OCI-LY7 (cell line): ENCODE data around the gene MORN1. TPM values are rescaled to one million over a fixed set of nuclear protein-coding genes. Genes with fewer than 3 reads are reported as not detected.

Source experiments
- BruUV-seq: library from RNA; stranded (reverse); fragments of 400-500 nt; replicated peaks from 2 replicates; lab custom pipeline; 2021; lab: Mats Ljungman, UMichigan
- CTCF ChIA-PET: fragments of 300-600 bp; sonication (Branson Sonifier 250); formaldehyde crosslinking; loops from one replicate; lab custom pipeline; 2022; ENCODE audit warnings: antibody characterized with exemption; ENCODE audit not compliant: unreplicated experiment; lab: Charles Lee
- POLR2A ChIA-PET: fragments of 300-600 bp; sonication (Branson Sonifier 250); formaldehyde crosslinking; loops from one replicate; lab custom pipeline; 2022; ENCODE audit warnings: antibody characterized with exemption; lab: Charles Lee
- DNase-seq: peaks from one replicate; pipeline ENCODE4 v3.0.0-alpha.2; 2015; ENCODE audit warnings: low spot score
- H2AFZ ChIP-seq: fragments of 200-600 bp; sonication (generic), shearing (Covaris generic); 2 replicates; pipeline ENCODE4 v1.6.1; 2014; ENCODE audit warnings: mild to moderate bottlenecking, antibody characterized with exemption, low read length, moderate library complexity
- H3K27ac ChIP-seq: fragments of 200-600 bp; sonication (generic); 2 replicates; pipeline ENCODE4 v1.5.1; 2014; ENCODE audit warnings: mixed run types, low read depth, mild to moderate bottlenecking, moderate library complexity, low read length, inconsistent platforms; ENCODE audit not compliant: poor library complexity, severe bottlenecking
- H3K36me3 ChIP-seq: fragments of 200-600 bp; sonication (generic); 2 replicates; pipeline ENCODE4 v1.6.1; 2014; ENCODE audit warnings: mild to moderate bottlenecking, antibody characterized with exemption, low read length, moderate library complexity, mixed read lengths; ENCODE audit not compliant: insufficient read depth
- H3K4me1 ChIP-seq: fragments of 200-600 bp; sonication (generic); 2 replicates; pipeline ENCODE4 v1.5.1; 2014; ENCODE audit warnings: mild to moderate bottlenecking, low read length; ENCODE audit not compliant: insufficient read depth, poor library complexity, severe bottlenecking
- H3K4me2 ChIP-seq: fragments of 200-600 bp; sonication (generic); 2 replicates; pipeline ENCODE4 v1.6.1; 2014; ENCODE audit warnings: mild to moderate bottlenecking, low read length
- H3K4me3 ChIP-seq: fragments of 200-600 bp; sonication (generic); 2 replicates; pipeline ENCODE4 v1.5.1; 2014; ENCODE audit warnings: mild to moderate bottlenecking, low read depth, low read length; ENCODE audit not compliant: poor library complexity, severe bottlenecking
- H3K79me2 ChIP-seq: fragments of 200-600 bp; sonication (generic); 2 replicates; pipeline ENCODE4 v1.6.1; 2016; ENCODE audit warnings: low read depth, mild to moderate bottlenecking, low read length, moderate library complexity, mixed read lengths; ENCODE audit not compliant: insufficient read depth
- H3K9me2 ChIP-seq: fragments of 200-600 bp; sonication (generic); 2 replicates; pipeline ENCODE4 v1.6.1; 2016; ENCODE audit warnings: mild to moderate bottlenecking, low read length, mixed read lengths; ENCODE audit not compliant: insufficient read depth
- H3K9me3 ChIP-seq: fragments of 200-600 bp; sonication (generic); 2 replicates; pipeline ENCODE4 v1.6.1; 2014; ENCODE audit warnings: mild to moderate bottlenecking, mixed run types, low read length, mixed read lengths
- H4K20me1 ChIP-seq: fragments of 200-600 bp; sonication (generic); 2 replicates; pipeline ENCODE4 v1.6.1; 2014; ENCODE audit warnings: mild to moderate bottlenecking, antibody characterized with exemption, low read length, moderate library complexity, mixed read lengths; ENCODE audit not compliant: insufficient read depth
- EZH2phosphoT487 ChIP-seq: fragments of 200-600 bp; sonication (generic); IDR thresholded peaks from 2 replicates; pipeline ENCODE4 v1.6.1; 2018; ENCODE audit warnings: low read depth, borderline replicate concordance, mild to moderate bottlenecking, mixed run types, antibody characterized with exemption, low read length, moderate library complexity, mixed read lengths
- intact Hi-C: fragments of 100-400 bp; cut with micrococcal nuclease; formaldehyde crosslinking; loops from one replicate; pipeline ENCODE4 v1.10.0; 2022; ENCODE audit not compliant: unreplicated experiment
- total RNA-seq, 2 experiments: library from RNA; depleted of rRNA in 1 of 2; stranded (reverse); fragments of >200 nt in 1 of 2; shearing (Covaris generic) in 1 of 2; gene quantifications; 2 replicates each; pipeline ENCODE4 v1.2.3, GENCODE V29; 2014 to 2022
- TF ChIP-seq, protein P1 (sequence below): fragments of 200-600 bp; sonication (generic); conservative IDR thresholded peaks from 2 replicates; pipeline ENCODE4 v1.5.1; 2014; ENCODE audit warnings: mild to moderate bottlenecking, antibody characterized with exemption, low read length, moderate library complexity, mixed read lengths

The MORN1 gene
- total RNA-seq, 2 experiments from 2014 or later = 13.1 to 29.7 TPM

DNA sequence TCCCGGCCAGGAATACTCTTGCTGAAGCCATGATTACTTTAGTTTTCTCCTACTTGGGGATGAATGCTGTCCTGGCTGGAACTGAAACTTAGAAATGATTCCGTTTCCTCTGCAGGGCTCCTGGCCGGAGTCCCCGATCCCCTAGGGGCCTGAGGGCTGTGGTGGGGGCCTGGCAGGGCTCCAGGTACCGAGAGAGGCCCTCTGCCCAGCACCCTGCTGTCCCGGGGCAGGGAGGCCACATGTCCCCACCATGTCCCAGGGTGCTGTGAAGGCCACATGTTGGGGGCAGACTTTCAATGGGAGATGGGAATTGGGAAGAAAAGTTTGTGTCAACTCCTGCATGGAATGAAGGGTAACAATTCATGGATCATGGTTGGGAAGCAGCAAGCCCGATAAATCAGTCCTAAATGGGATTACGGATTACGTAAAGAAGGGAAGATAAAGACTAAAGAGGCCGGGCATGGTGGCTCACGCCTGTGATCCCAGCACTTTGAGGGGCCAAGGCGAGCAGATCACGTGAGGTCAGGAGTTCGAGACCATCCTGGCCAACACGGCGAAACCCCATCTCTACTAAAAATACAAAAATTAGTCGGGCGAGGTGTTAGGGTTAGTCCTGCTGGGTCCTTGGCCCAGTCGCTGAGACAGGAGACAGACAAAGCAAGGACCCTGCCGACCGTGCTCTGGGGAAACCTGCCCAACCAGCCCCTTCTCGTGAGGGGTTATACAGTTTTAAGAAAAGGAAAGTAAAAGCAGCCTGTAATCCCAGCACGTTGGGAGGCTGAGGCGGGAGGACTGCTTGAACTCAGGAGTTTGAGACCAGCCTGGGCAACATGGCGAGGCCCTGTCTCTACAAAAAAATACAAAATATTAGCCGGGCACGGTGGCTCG, 37.6 kb downstream of the MORN1 start:
- BruUV-seq = no TSS peak
- no peak overlapping the region for H3K4me2 ChIP-seq
- DNase-seq = no peak
- no peak overlapping the region for H2AFZ ChIP-seq
- ChIA-PET POLR2A (no interaction called here), CTCF (no interaction called here)
- H3K9me2 ChIP-seq = no peaks in the 10 kb centered on the region
- intact Hi-C loops = no loop called here
- no peaks in the 10 kb centered on the region for H3K36me3 ChIP-seq
- no peak overlapping the region for H3K27ac ChIP-seq
- H4K20me1 ChIP-seq = no peaks in the 10 kb centered on the region
- H3K4me1 ChIP-seq = no peaks in the 10 kb centered on the region
- TF ChIP-seq EZH2phosphoT487 = no peak
- TF ChIP-seq, protein P1, sequence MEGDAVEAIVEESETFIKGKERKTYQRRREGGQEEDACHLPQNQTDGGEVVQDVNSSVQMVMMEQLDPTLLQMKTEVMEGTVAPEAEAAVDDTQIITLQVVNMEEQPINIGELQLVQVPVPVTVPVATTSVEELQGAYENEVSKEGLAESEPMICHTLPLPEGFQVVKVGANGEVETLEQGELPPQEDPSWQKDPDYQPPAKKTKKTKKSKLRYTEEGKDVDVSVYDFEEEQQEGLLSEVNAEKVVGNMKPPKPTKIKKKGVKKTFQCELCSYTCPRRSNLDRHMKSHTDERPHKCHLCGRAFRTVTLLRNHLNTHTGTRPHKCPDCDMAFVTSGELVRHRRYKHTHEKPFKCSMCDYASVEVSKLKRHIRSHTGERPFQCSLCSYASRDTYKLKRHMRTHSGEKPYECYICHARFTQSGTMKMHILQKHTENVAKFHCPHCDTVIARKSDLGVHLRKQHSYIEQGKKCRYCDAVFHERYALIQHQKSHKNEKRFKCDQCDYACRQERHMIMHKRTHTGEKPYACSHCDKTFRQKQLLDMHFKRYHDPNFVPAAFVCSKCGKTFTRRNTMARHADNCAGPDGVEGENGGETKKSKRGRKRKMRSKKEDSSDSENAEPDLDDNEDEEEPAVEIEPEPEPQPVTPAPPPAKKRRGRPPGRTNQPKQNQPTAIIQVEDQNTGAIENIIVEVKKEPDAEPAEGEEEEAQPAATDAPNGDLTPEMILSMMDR = no peak
- no peak overlapping the region for H3K4me3 ChIP-seq
- H3K9me3 ChIP-seq = no peaks in the 10 kb centered on the region
- H3K79me2 ChIP-seq = no peaks in the 10 kb centered on the region

DNA sequence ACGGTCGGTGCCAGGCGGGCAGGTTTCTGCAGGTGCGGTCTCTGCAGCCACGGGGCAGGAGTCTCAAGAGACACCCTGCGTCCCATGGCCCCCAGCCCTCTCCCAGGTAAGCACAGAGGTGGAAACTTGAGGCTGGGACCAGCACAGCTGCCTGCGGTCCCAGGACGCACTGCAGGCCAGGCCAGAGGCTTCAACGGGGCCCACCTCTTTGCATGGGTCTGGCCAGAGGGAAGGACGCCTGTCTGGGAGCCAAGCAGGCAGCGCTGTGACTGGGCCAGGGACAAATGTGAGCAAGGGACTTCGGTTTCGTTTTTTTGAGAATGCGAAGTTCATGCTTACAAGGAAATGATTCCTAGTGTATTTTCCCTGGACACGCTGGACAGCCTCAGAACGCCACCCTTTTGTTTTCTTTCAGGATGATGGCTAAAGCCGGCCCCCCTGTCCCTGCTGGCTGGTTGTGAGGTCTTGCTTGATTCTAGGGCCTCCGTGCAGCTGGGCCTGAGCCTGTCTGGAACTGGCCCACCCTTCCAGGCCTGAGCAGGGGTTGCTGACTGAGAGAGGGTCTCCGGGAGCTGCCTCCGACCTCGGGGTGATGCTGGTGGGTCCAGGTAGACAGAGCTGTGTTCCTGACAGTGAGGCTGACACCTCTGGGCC, 38.3 kb downstream of the MORN1 start:
- Histone ChIP-seq H3K4me1 (no peaks in the 10 kb centered on the region), H3K9me3 (no peaks in the 10 kb centered on the region), H3K27ac (no peak overlapping the region), H3K9me2 (no peaks in the 10 kb centered on the region), H2AFZ (no peak overlapping the region), H3K79me2 (no peaks in the 10 kb centered on the region), H4K20me1 (no peaks in the 10 kb centered on the region), H3K4me3 (no peak overlapping the region), H3K36me3 (no peaks in the 10 kb centered on the region), H3K4me2 (no peak overlapping the region)
- intact Hi-C loops = no loop called here
- no peak for TF ChIP-seq EZH2phosphoT487
- TF ChIP-seq, protein P1 = no peak
- ChIA-PET POLR2A (no interaction called here), CTCF (no interaction called here)
- no TSS peak for BruUV-seq
- DNase-seq = no peak
